Head of caudate nucleus (tissue), 42 donors: Measurements from ENCODE around the gene MAPK13.
A peak's percentile ranks its signal among the peaks of the same experiment; 100 is the strongest.

Experiments used
- DNase-seq, 42 donors: peaks; one replicate each; pipeline versions ENCODE4 v3.0.0 to v3.0.0-alpha.2; 2020 to 2021; ENCODE audit warnings: mixed read lengths in 7 of 42
- intact Hi-C: fragments of 100-400 bp; cut with DNase I; formaldehyde crosslinking; loops from one replicate; pipeline ENCODE4 v1.15.0; 2022

The MAPK13 gene

GRCh38 chr6:36139431-36139830 lies 9.1 kb downstream of the MAPK13 start:
- intact Hi-C loops = no loop called here
- DNase-seq = no peak

GRCh38 chr6:36139991-36140710 lies 9.8 kb downstream of the MAPK13 start:
- intact Hi-C loops = no loop called here
- DNase-seq = no peak

GRCh38 chr6:36141091-36141490 lies 10.8 kb downstream of the MAPK13 start:
- intact Hi-C loops = no loop called here
- no peak for DNase-seq

GRCh38 chr6:36141961-36142360 lies 11.6 kb downstream of the MAPK13 start:
- no peak for DNase-seq
- intact Hi-C loops = no loop called here

- DNase-seq = no peak
- intact Hi-C loops = no loop called here
Observed at GRCh38 chr6:36142971-36143838, 12.9 kb downstream of the MAPK13 start.

- intact Hi-C loops = no loop called here
- peak in 1 of 42 donors; percentile 22 for DNase-seq
Observed at GRCh38 chr6:36145495-36145894, 15.2 kb downstream of the MAPK13 start.

- DNase-seq = peak in 1 of 42 donors; percentile 35
- intact Hi-C loops = no loop called here
Observed at GRCh38 chr6:36147294-36147693, 17.0 kb downstream of the MAPK13 start.

- no peak for DNase-seq
- intact Hi-C loops = no loop called here
Observed at GRCh38 chr6:36149476-36149875, 19.2 kb downstream of the MAPK13 start.

- DNase-seq = no peak
- intact Hi-C loops = no loop called here
Observed at GRCh38 chr6:36150283-36150682, 20.0 kb downstream of the MAPK13 start.

GRCh38 chr6:36154286-36154685 lies 24.0 kb downstream of the MAPK13 start:
- intact Hi-C loops = no loop called here
- DNase-seq = no peak

GRCh38 chr6:36155662-36156061 lies 25.3 kb downstream of the MAPK13 start:
- no peak for DNase-seq
- intact Hi-C loops = no loop called here

- intact Hi-C loops = no loop called here
- no peak for DNase-seq
Observed at GRCh38 chr6:36160147-36160760, 29.9 kb downstream of the MAPK13 start.

GRCh38 chr6:36169023-36170007 lies 39.0 kb downstream of the MAPK13 start:
- DNase-seq = no peak
- intact Hi-C loops = no loop called here

- no peak for DNase-seq
- intact Hi-C loops = no loop called here
Observed at GRCh38 chr6:36170704-36171103, 40.4 kb downstream of the MAPK13 start.

- no peak for DNase-seq
- intact Hi-C loops = no loop called here
Observed at GRCh38 chr6:36171573-36171972, 41.3 kb downstream of the MAPK13 start.

GRCh38 chr6:36177166-36177565 lies 46.9 kb downstream of the MAPK13 start:
- intact Hi-C loops = no loop called here
- DNase-seq = no peak

GRCh38 chr6:36178544-36178943 lies 48.2 kb downstream of the MAPK13 start:
- intact Hi-C loops = no loop called here
- DNase-seq = no peak

GRCh38 chr6:36180126-36180525 lies 49.8 kb downstream of the MAPK13 start:
- intact Hi-C loops = no loop called here

GRCh38 chr6:36184311-36184710 lies 54.0 kb downstream of the MAPK13 start:
- no peak for DNase-seq
- intact Hi-C loops = no loop called here

More at GRCh38 chr6:36180126-36180525, 49.8 kb downstream of the MAPK13 start:
- DNase-seq = no peak
